Endothelial cell of umbilical vein (primary cell): ENCODE measurements around the gene HSH2D.

Experiments used
- EZH2 ChIP-seq: IDR thresholded peaks from 2 replicates; pipeline ENCODE4 v1.6.1; 2012; ENCODE audit warnings: borderline replicate concordance, low read depth, mild to moderate bottlenecking, moderate library complexity, low read length, inconsistent platforms; ENCODE audit not compliant: severe bottlenecking
- FOS ChIP-seq: IDR thresholded peaks from 2 replicates; pipeline ENCODE4 v1.6.1; 2011; ENCODE audit warnings: mild to moderate bottlenecking, low read length, moderate library complexity, borderline replicate concordance; ENCODE audit not compliant: insufficient read depth
- GATA2 ChIP-seq: IDR thresholded peaks from 2 replicates; pipeline ENCODE4 v1.7.0; 2011; ENCODE audit warnings: low read depth, mild to moderate bottlenecking, moderate library complexity, mixed read lengths, low read length; ENCODE audit not compliant: insufficient read length, insufficient read depth
- JUN ChIP-seq: IDR thresholded peaks from 2 replicates; pipeline ENCODE4 v1.6.1; 2011; ENCODE audit warnings: borderline replicate concordance, low read depth; ENCODE audit not compliant: insufficient read length, insufficient read depth
- MYC ChIP-seq: IDR thresholded peaks from one replicate; pipeline ENCODE4 v1.6.1; 2011; ENCODE audit warnings: mild to moderate bottlenecking, low read depth, low read length
- POLR2A ChIP-seq: IDR thresholded peaks from 2 replicates; pipeline ENCODE4 v1.6.1; 2012; ENCODE audit warnings: low read depth, mild to moderate bottlenecking, control low read depth, low read length
- POLR2AphosphoS5 ChIP-seq: IDR thresholded peaks from 2 replicates; pipeline ENCODE4 v1.6.1; 2012; ENCODE audit warnings: low read depth, mild to moderate bottlenecking, control low read depth, low read length, moderate library complexity; ENCODE audit not compliant: insufficient read depth
- TF ChIP-seq, protein P1 (sequence below), 2 donors: IDR thresholded peaks; 1 replicate in 1 of 2; 2 replicates in 1 of 2; pipeline ENCODE4 v1.5.1; 2011; ENCODE audit warnings: low read length in 2 of 2, mild to moderate bottlenecking in 2 of 2, moderate library complexity in 2 of 2, control low read depth in 1 of 2, inconsistent platforms in 1 of 2, low read depth in 1 of 2; ENCODE audit not compliant: insufficient read depth in 1 of 2; ENCODE audit errors: extremely low read depth in 1 of 2
- TF ChIP-seq, protein P2 (sequence below): IDR thresholded peaks from 2 replicates; pipeline ENCODE4 v1.6.1; 2011; ENCODE audit not compliant: insufficient read depth, insufficient read length

DNA sequence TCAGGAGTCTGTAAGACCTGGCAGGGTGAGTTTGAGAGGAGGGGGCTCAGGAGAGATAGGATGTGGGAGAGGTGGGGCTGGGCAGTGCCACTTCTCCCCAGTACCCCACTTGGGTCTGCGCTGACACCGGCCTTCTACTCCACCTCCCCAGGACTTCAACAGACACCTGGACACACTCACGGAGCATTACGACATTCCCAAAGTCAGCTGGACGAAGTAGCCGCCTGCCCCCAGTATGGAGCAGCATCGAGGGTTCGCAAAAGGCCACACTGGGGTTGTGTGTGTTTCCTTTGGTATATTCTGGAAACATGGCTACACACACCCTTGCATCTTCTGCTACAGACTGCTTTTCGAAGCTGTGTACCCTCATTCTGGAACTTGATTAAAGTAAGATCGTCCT is 47.3 kb downstream of the HSH2D start:
- no peak for TF ChIP-seq EZH2
- no peak for TF ChIP-seq JUN
- TF ChIP-seq, protein P1, sequence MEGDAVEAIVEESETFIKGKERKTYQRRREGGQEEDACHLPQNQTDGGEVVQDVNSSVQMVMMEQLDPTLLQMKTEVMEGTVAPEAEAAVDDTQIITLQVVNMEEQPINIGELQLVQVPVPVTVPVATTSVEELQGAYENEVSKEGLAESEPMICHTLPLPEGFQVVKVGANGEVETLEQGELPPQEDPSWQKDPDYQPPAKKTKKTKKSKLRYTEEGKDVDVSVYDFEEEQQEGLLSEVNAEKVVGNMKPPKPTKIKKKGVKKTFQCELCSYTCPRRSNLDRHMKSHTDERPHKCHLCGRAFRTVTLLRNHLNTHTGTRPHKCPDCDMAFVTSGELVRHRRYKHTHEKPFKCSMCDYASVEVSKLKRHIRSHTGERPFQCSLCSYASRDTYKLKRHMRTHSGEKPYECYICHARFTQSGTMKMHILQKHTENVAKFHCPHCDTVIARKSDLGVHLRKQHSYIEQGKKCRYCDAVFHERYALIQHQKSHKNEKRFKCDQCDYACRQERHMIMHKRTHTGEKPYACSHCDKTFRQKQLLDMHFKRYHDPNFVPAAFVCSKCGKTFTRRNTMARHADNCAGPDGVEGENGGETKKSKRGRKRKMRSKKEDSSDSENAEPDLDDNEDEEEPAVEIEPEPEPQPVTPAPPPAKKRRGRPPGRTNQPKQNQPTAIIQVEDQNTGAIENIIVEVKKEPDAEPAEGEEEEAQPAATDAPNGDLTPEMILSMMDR (IDR thresholded peaks at IDR 0.05; ENCODE audit: extremely low read depth in 1 of 2, insufficient read depth in 1 of 2, low read depth in 1 of 2, low read length in 2 of 2) = no peak
- no peak for TF ChIP-seq POLR2A
- TF ChIP-seq, protein P2, sequence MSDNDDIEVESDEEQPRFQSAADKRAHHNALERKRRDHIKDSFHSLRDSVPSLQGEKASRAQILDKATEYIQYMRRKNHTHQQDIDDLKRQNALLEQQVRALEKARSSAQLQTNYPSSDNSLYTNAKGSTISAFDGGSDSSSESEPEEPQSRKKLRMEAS = no peak
- no peak for TF ChIP-seq GATA2
- TF ChIP-seq POLR2AphosphoS5 = no peak
- TF ChIP-seq MYC = no peak
- TF ChIP-seq FOS = no peak
